IMR-90 (cell line): ENCODE results near the gene GAL. TPM values are rescaled to one million over a fixed set of nuclear protein-coding genes. Genes with fewer than 3 reads are reported as not detected.

Experiments used
- ATAC-seq: fragments of 200-7000 bp; cut with Tn5 transposase; 2 replicates; pipeline ENCODE4 v1.9.1; 2020; ENCODE audit warnings: low read depth, mild to moderate bottlenecking, moderate library complexity
- BruUV-seq: library from RNA; stranded (reverse); fragments of 400-500 nt; replicated peaks from 2 replicates; lab custom pipeline; 2021; lab: Mats Ljungman, UMichigan
- CTCF ChIA-PET: fragments of 300-600 bp; formaldehyde crosslinking; extraction: SDS; loops from one replicate; lab custom pipeline; 2021; ENCODE audit warnings: antibody characterized with exemption; lab: Yijun Ruan, JAX
- POLR2A ChIA-PET: fragments of 300-600 bp; sonication (Branson Sonifier 250); formaldehyde crosslinking; loops from one replicate; lab custom pipeline; 2022; ENCODE audit warnings: antibody characterized with exemption; ENCODE audit not compliant: unreplicated experiment; lab: Charles Lee
- DNase-seq: peaks from one replicate; pipeline ENCODE4 v3.0.0; 2013
- H2AFZ ChIP-seq: replicated peaks from 2 replicates; pipeline ENCODE3; 2013; ENCODE audit warnings: low read length, mild to moderate bottlenecking; ENCODE audit not compliant: poor library complexity
- H2AK5ac ChIP-seq: 2 replicates; pipeline ENCODE4 v1.6.1; 2013; ENCODE audit warnings: low read depth, low read length, inconsistent platforms
- H2AK9ac ChIP-seq: replicated peaks from 2 replicates; pipeline ENCODE3; 2013; ENCODE audit warnings: mild to moderate bottlenecking, low read depth, low read length, moderate library complexity; ENCODE audit not compliant: poor library complexity
- H2BK120ac ChIP-seq: 2 replicates; pipeline ENCODE4 v1.6.1; 2013; ENCODE audit warnings: low read depth, low read length, inconsistent platforms
- H2BK15ac ChIP-seq: 3 replicates; pipeline ENCODE4 v1.6.1; 2013; ENCODE audit warnings: low read depth, low read length, inconsistent platforms
- H2BK20ac ChIP-seq: 2 replicates; pipeline ENCODE4 v1.6.1; 2013; ENCODE audit warnings: low read depth, mild to moderate bottlenecking, inconsistent platforms, low read length, moderate library complexity
- H2BK5ac ChIP-seq: 2 replicates; pipeline ENCODE4 v1.6.1; 2013; ENCODE audit warnings: mild to moderate bottlenecking, low read depth, low read length, inconsistent platforms; ENCODE audit not compliant: poor library complexity, severe bottlenecking
- H3K14ac ChIP-seq: replicated peaks from 2 replicates; pipeline ENCODE4 v1.6.1; 2013; ENCODE audit warnings: low read depth, low read length, inconsistent platforms
- H3K18ac ChIP-seq: 2 replicates; pipeline ENCODE4 v1.6.1; 2013; ENCODE audit warnings: low read depth, low read length, control low read depth
- H3K23ac ChIP-seq: 2 replicates; pipeline ENCODE4 v1.6.1; 2013; ENCODE audit warnings: low read depth, low read length, inconsistent platforms
- H3K27ac ChIP-seq: 2 replicates; pipeline ENCODE4 v1.5.1; 2013; ENCODE audit warnings: mild to moderate bottlenecking, control low read depth, low read length; ENCODE audit not compliant: insufficient read depth
- H3K27me3 ChIP-seq: 2 replicates; pipeline ENCODE4 v1.6.1; 2013; ENCODE audit warnings: low read length; ENCODE audit not compliant: control insufficient read depth, insufficient read depth
- H3K36me3 ChIP-seq: 2 replicates; pipeline ENCODE4 v1.6.1; 2013; ENCODE audit warnings: low read length, mixed read lengths; ENCODE audit not compliant: control insufficient read depth, insufficient read depth
- H3K4ac ChIP-seq: 2 replicates; pipeline ENCODE4 v1.6.1; 2013; ENCODE audit warnings: low read depth, low read length, inconsistent platforms
- H3K4me1 ChIP-seq: 2 replicates; pipeline ENCODE4 v1.6.1; 2013; ENCODE audit warnings: low read length, mixed read lengths; ENCODE audit not compliant: control insufficient read depth, insufficient read depth
- H3K4me2 ChIP-seq: 2 replicates; pipeline ENCODE4 v1.6.1; 2013; ENCODE audit warnings: low read depth, mild to moderate bottlenecking, control low read depth, low read length, moderate library complexity
- H3K4me3 ChIP-seq: 2 replicates; pipeline ENCODE4 v1.5.1; 2013; ENCODE audit warnings: low read depth, mild to moderate bottlenecking, control low read depth, low read length, moderate library complexity; ENCODE audit not compliant: insufficient read depth
- H3K56ac ChIP-seq: 2 replicates; pipeline ENCODE4 v1.6.1; 2013; ENCODE audit warnings: low read length, inconsistent platforms; ENCODE audit not compliant: insufficient read depth; ENCODE audit errors: extremely low read depth
- H3K79me1 ChIP-seq, 2 experiments: 2 replicates each; pipeline ENCODE4 v1.6.1; 2013; ENCODE audit warnings: low read length in 2 of 2, inconsistent platforms in 1 of 2, low read depth in 1 of 2
- H3K9ac ChIP-seq: 2 replicates; pipeline ENCODE4 v1.6.1; 2013; ENCODE audit warnings: low read depth, low read length, control low read depth
- H3K9me1 ChIP-seq: 2 replicates; pipeline ENCODE4 v1.6.1; 2013; ENCODE audit warnings: low read length, inconsistent platforms; ENCODE audit not compliant: insufficient read depth
- H3K9me3 ChIP-seq: 2 replicates; pipeline ENCODE4 v1.6.1; 2013; ENCODE audit warnings: low read length; ENCODE audit not compliant: control insufficient read depth, insufficient read depth
- H4K20me1 ChIP-seq: 2 replicates; pipeline ENCODE4 v1.6.1; 2013; ENCODE audit warnings: low read length, inconsistent platforms; ENCODE audit not compliant: insufficient read depth
- H4K5ac ChIP-seq: 2 replicates; pipeline ENCODE4 v1.6.1; 2013; ENCODE audit warnings: mild to moderate bottlenecking, low read depth, low read length, control low read depth
- H4K8ac ChIP-seq, 2 experiments: 2 replicates each; pipeline ENCODE4 v1.6.1; 2013; ENCODE audit warnings: low read depth in 2 of 2, low read length in 2 of 2, control low read depth in 1 of 2, inconsistent platforms in 1 of 2
- H4K91ac ChIP-seq: 2 replicates; pipeline ENCODE4 v1.6.1; 2013; ENCODE audit warnings: low read depth, low read length, inconsistent platforms; ENCODE audit not compliant: insufficient read depth
- CEBPB ChIP-seq: IDR thresholded peaks from 2 replicates; pipeline ENCODE4 v1.6.1; 2012; ENCODE audit warnings: low read depth, low read length, improper control_type of control experiment
- FOS ChIP-seq: fragments of 150-350 bp; IDR thresholded peaks from 2 replicates; pipeline ENCODE4 v1.6.1; 2016; ENCODE audit warnings: low read depth, low read length
- MAFK ChIP-seq: IDR thresholded peaks from 2 replicates; pipeline ENCODE4 v1.6.1; 2012; ENCODE audit warnings: low read depth, low read length, improper control_type of control experiment
- NFE2L2 ChIP-seq: fragments of 150-350 bp; IDR thresholded peaks from 2 replicates; pipeline ENCODE4 v1.6.1; 2016; ENCODE audit warnings: low read depth, mild to moderate bottlenecking, low read length
- POLR2A ChIP-seq: IDR thresholded peaks from 2 replicates; pipeline ENCODE4 v1.6.1; 2012; ENCODE audit warnings: mild to moderate bottlenecking, low read depth, low read length
- RFX5 ChIP-seq: IDR thresholded peaks from 2 replicates; pipeline ENCODE4 v1.8.0; 2012; ENCODE audit warnings: low read depth, mild to moderate bottlenecking, low read length, moderate library complexity
- SMC3 ChIP-seq: fragments of 150-350 bp; IDR thresholded peaks from 2 replicates; pipeline ENCODE4 v1.6.1; 2016; ENCODE audit warnings: low read depth, mild to moderate bottlenecking, antibody characterized with exemption, low read length, moderate library complexity
- WGBS, 2 experiments: methylation state at CpG; one replicate each; pipeline versions ENCODE4 v1.1.5 to v1.1.7; 2013; ENCODE audit warnings: missing lambda C conversion rate in 2 of 2; ENCODE audit not compliant: insufficient read length in 1 of 2; ENCODE audit errors: extremely low coverage in 2 of 2; 5-methylcytosine and 5-hydroxymethylcytosine counted together
- dilution Hi-C: fragments of 300-500 bp; cut with HindIII; formaldehyde crosslinking; loops from one replicate; pipeline ENCODE4 v1.14.3; 2018; ENCODE audit warnings: low sequenced_read_pairs; ENCODE audit not compliant: unreplicated experiment
- in situ Hi-C: fragments of 300-500 bp; cut with MboI; formaldehyde crosslinking; loops from 3 replicates; pipeline ENCODE4 v1.14.3; 2019; ENCODE audit warnings: low sequenced_read_pairs, inconsistent platforms, mixed read lengths
- intact Hi-C: fragments of 100-400 bp; cut with micrococcal nuclease; formaldehyde crosslinking; loops from 2 replicates; pipeline ENCODE4 v1.10.0; 2022
- polyA plus RNA-seq, 3 experiments: library from polyadenylated mRNA; depleted of rRNA; stranded (reverse); fragments of >200 nt; gene quantifications; 2 replicates each; pipeline ENCODE4 v1.2.3, GENCODE V29; 2012; ENCODE audit warnings: low replicate concordance in 1 of 3
- total RNA-seq: library from RNA; depleted of rRNA; stranded (reverse); fragments of >200 nt; gene quantifications from 2 replicates; pipeline ENCODE4 v1.2.3, GENCODE V29; 2012
- TF ChIP-seq, protein P1 (sequence below): fragments of 150-350 bp; IDR thresholded peaks from 2 replicates; pipeline ENCODE4 v1.6.1; 2017; ENCODE audit warnings: mild to moderate bottlenecking, antibody characterized with exemption, low read length, low read depth

GAL gene
- total and polyA plus RNA-seq, 2 of the 4 experiments (the other 2 are of a cell fraction) = 2.0 TPM; not detected in 1

DNA sequence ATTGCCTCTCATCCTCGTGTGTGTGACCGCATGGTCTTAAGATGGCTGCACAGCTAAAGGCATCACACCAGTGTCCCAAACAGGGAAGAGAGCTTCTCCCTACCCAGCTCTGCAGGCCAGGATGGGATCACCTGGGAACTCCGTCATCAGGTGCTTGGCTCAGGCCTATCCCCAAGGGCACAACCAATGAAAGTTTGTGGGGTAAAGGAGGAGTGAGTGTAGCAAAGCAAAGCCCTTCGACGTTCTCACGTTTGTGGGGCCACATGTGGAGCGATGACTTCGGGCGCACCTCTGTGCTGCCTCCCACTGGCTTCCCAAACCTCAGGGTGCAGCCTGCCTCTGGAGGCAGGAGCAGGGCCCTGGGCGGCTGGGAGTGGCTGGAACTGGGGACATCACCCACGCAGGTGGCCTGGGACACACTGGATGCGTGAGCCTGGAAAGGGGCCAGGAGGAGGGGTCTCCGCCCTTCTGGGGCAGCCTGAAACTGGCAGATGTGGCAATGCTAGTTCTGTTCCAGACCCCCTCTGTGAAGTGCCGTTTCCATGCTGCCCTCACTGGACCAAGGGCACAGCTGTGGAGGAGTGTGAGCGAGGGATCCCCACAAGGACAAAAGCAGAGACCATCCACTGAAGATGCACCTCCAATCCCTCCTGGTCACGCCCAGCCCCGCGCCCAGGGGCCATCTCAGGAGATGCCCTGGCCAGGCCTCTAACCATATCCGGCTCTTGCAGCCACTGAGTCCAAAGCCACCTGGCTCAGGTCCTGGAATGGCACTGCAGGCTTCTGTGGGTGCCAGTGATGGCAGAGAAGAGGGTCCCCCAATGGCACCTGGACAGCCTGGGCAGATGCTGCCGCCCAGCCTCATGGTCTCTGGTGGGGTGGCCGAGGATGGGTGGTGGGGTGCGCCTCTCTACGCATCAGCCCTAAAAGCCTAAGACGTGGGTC is 30.6 kb upstream of the GAL start (continued):
- TF ChIP-seq POLR2A (no peak), NFE2L2 (no peak)

DNA sequence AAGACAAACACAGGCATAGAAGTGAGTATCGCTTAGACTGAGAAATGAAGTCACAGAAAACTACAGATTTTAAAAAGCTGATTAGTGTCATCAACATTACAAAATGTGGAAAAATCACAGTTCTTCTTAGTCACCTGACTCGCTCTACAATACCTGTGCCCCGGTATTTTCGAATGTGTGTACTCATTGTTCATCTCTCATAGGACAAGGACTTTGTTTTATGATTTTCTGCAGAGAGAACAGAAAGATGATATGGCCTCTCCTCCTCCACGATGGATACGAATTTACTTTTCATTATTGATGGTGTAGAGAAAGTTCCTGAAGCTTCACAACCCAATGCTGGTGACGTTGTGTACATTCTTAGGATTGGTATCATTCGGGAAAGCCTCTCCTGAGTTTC is 29.4 kb upstream of the GAL start:
- no peak overlapping the region for H3K4ac ChIP-seq
- no peak overlapping the region for H3K4me3 ChIP-seq
- H3K4me2 ChIP-seq = no peak overlapping the region
- H2BK120ac ChIP-seq = no peak overlapping the region
- H3K79me1 ChIP-seq = no peaks in the 10 kb centered on the region
- CTCF ChIA-PET = no interaction called here
- BruUV-seq = no TSS peak
- no peak overlapping the region for H2BK15ac ChIP-seq
- H4K8ac ChIP-seq = no peak overlapping the region
- no peak overlapping the region for H3K23ac ChIP-seq
- intact Hi-C loops = no loop called here
- no peak overlapping the region for H2BK5ac ChIP-seq
- H2AFZ ChIP-seq = no peak overlapping the region
- H4K20me1 ChIP-seq = 0 out of 2 replicates have a peak, but pooled peaks cover 5% of the 10 kb centered on the region
- no peak overlapping the region for H4K5ac ChIP-seq
- H2AK5ac ChIP-seq = no peak overlapping the region
- peaks cover 8% of the 10 kb centered on the region for H3K9me3 ChIP-seq
- POLR2A ChIA-PET = no interaction called here
- peaks cover 26% of the 10 kb centered on the region for H3K27me3 ChIP-seq
- no CpG with 5 or more reads among the region's 8 CpGs for WGBS, 2 experiments
- in situ Hi-C loops = no loop called here
- H3K9ac ChIP-seq = no peak overlapping the region
- no peak overlapping the region for H4K91ac ChIP-seq
- no peak overlapping the region for H3K18ac ChIP-seq
- dilution Hi-C loops = no loop called here
- H3K27ac ChIP-seq = no peak overlapping the region
- no peak for TF ChIP-seq NFE2L2
- no peak for TF ChIP-seq FOS
- no peak for TF ChIP-seq CEBPB
- no peak for TF ChIP-seq MAFK
- TF ChIP-seq, protein P1, sequence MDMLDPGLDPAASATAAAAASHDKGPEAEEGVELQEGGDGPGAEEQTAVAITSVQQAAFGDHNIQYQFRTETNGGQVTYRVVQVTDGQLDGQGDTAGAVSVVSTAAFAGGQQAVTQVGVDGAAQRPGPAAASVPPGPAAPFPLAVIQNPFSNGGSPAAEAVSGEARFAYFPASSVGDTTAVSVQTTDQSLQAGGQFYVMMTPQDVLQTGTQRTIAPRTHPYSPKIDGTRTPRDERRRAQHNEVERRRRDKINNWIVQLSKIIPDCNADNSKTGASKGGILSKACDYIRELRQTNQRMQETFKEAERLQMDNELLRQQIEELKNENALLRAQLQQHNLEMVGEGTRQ = no peak
- no peak for TF ChIP-seq SMC3
- no peak for TF ChIP-seq RFX5
- DNase-seq (no peak), ATAC-seq (no peak)
- no peak overlapping the region for H3K56ac ChIP-seq
- no peak overlapping the region for H2BK20ac ChIP-seq
- peaks cover 7% of the 10 kb centered on the region for H3K4me1 ChIP-seq
- no peak overlapping the region for H3K14ac ChIP-seq
- no peaks in the 10 kb centered on the region for H3K9me1 ChIP-seq
- no peak overlapping the region for H2AK9ac ChIP-seq
- H3K36me3 ChIP-seq = no peaks in the 10 kb centered on the region
